HUES6 (cell line): Measurements from ENCODE around the gene PHC3.

Experiments
- H3K27ac ChIP-seq: 2 replicates; pipeline ENCODE4 v1.7.0; 2013; ENCODE audit warnings: low read depth, mild to moderate bottlenecking, low read length, inconsistent platforms
- H3K27me3 ChIP-seq: 2 replicates; pipeline ENCODE4 v1.6.1; 2013; ENCODE audit warnings: low read length; ENCODE audit not compliant: control insufficient read depth, insufficient read depth
- H3K36me3 ChIP-seq: 2 replicates; pipeline ENCODE4 v1.6.1; 2013; ENCODE audit warnings: low read length; ENCODE audit not compliant: control insufficient read depth, insufficient read depth
- H3K4me1 ChIP-seq: 2 replicates; pipeline ENCODE4 v1.6.1; 2013; ENCODE audit warnings: low read length; ENCODE audit not compliant: control insufficient read depth, insufficient read depth
- H3K4me3 ChIP-seq: 2 replicates; pipeline ENCODE4 v1.5.1; 2013; ENCODE audit warnings: low read depth, low read length
- H3K9ac ChIP-seq: one replicate; pipeline ENCODE4 v1.6.1; 2013; ENCODE audit warnings: mild to moderate bottlenecking, low read length
- H3K9me3 ChIP-seq: 2 replicates; pipeline ENCODE4 v1.6.1; 2013; ENCODE audit warnings: low read depth, low read length; ENCODE audit not compliant: control insufficient read depth, insufficient read depth

PHC3 gene

GRCh38 chr3:170054204-170054603, 127.3 kb downstream of the PHC3 start:
- Histone ChIP-seq H3K27ac (no peak overlapping the region), H3K4me1 (peaks cover 24% of the 10 kb centered on the region), H3K9ac (no peak overlapping the region), H3K4me3 (no peak overlapping the region), H3K9me3 (no peaks in the 10 kb centered on the region), H3K27me3 (no peaks in the 10 kb centered on the region), H3K36me3 (no peaks in the 10 kb centered on the region)

- Histone ChIP-seq H3K9ac (no peak overlapping the region), H3K27me3 (no peaks in the 10 kb centered on the region), H3K4me3 (no peak overlapping the region), H3K9me3 (no peaks in the 10 kb centered on the region), H3K27ac (no peak overlapping the region), H3K4me1 (peaks cover 6% of the 10 kb centered on the region; the same call in 1 of the 2 replicates), H3K36me3 (no peaks in the 10 kb centered on the region)
These were observed 129.1 kb downstream of the PHC3 start for GRCh38 chr3:170052398-170052797.

DNA sequence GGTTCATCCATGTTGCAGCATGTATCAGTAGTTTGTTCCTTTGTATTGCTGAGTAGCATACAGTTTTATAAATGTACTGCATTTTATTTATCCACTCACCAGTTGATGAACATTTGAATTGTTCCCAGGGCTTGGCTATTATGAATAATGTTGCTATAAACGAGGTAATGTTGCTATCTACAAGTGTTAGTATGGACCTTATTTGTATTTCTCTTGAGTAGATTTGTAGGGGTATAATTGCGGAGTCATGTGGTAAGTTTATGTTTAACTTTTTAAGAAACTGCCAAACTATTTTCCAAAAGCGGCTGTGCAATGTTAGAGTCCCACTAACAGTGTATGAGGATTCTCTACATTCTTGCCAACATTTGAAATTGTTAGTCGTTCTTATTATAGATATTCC, 130.8 kb downstream of the PHC3 start:
- Histone ChIP-seq H3K4me3 (no peak overlapping the region), H3K27ac (no peak overlapping the region), H3K27me3 (no peaks in the 10 kb centered on the region), H3K36me3 (no peaks in the 10 kb centered on the region), H3K9me3 (no peaks in the 10 kb centered on the region), H3K4me1 (peaks cover 4% of the 10 kb centered on the region; the same call in 1 of the 2 replicates), H3K9ac (no peak overlapping the region)

GRCh38 chr3:170049146-170050000, 132.2 kb downstream of the PHC3 start:
- no peaks in the 10 kb centered on the region for H3K27me3 ChIP-seq
- no peak overlapping the region for H3K27ac ChIP-seq

GRCh38 chr3:170047133-170047404, 134.5 kb downstream of the PHC3 start:
- H3K9ac ChIP-seq = no peak overlapping the region
- H3K27me3 ChIP-seq = no peaks in the 10 kb centered on the region
- no peaks in the 10 kb centered on the region for H3K9me3 ChIP-seq
- no peak overlapping the region for H3K4me3 ChIP-seq
- H3K4me1 ChIP-seq = peaks cover 6% of the 10 kb centered on the region; the same call in 1 of the 2 replicates
- no peaks in the 10 kb centered on the region for H3K36me3 ChIP-seq
- no peak overlapping the region for H3K27ac ChIP-seq

More at GRCh38 chr3:170049146-170050000, 132.2 kb downstream of the PHC3 start:
- H3K9me3 ChIP-seq = no peaks in the 10 kb centered on the region
- no peaks in the 10 kb centered on the region for H3K36me3 ChIP-seq
- H3K4me3 ChIP-seq = no peak overlapping the region
- H3K9ac ChIP-seq = no peak overlapping the region
- peaks cover 6% of the 10 kb centered on the region; the same call in 1 of the 2 replicates for H3K4me1 ChIP-seq

GRCh38 chr3:170046269-170047132, 135.0 kb downstream of the PHC3 start:
- peaks cover 6% of the 10 kb centered on the region; the same call in 1 of the 2 replicates for H3K4me1 ChIP-seq
- no peak overlapping the region for H3K4me3 ChIP-seq
- H3K9me3 ChIP-seq = no peaks in the 10 kb centered on the region
- no peaks in the 10 kb centered on the region for H3K36me3 ChIP-seq
- H3K9ac ChIP-seq = no peak overlapping the region
- H3K27me3 ChIP-seq = peaks cover 4% of the 10 kb centered on the region; the same call in 1 of the 2 replicates
- no peak overlapping the region for H3K27ac ChIP-seq

GRCh38 chr3:170044795-170045244, 136.7 kb downstream of the PHC3 start:
- Histone ChIP-seq H3K27me3 (peaks cover 18% of the 10 kb centered on the region; the same call in 1 of the 2 replicates), H3K9me3 (no peaks in the 10 kb centered on the region), H3K9ac (no peak overlapping the region), H3K27ac (no peak overlapping the region), H3K4me1 (peaks cover 16% of the 10 kb centered on the region), H3K36me3 (no peaks in the 10 kb centered on the region), H3K4me3 (no peak overlapping the region)

DNA sequence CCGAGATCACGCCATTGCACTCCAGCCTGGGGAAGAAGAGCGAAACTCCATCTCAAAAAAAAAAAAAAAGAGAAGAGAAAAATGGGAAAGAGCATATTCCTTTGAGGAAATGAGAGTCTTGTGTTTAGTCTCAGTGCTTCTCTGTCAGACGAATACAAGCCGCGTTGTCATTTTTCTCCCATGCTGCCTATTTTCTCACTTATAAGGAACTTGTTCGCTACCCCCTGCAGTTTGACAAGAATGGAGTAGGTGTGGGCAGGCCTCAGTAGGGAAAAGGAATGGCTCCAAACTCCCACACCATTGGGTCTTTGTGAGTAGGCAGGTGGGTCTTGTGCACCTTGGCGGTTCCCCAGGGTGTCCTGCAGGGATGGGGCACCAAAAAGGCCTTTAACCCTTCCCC, 137.3 kb downstream of the PHC3 start:
- Histone ChIP-seq H3K27ac (no peak overlapping the region), H3K4me1 (peaks cover 19% of the 10 kb centered on the region), H3K4me3 (no peak overlapping the region), H3K36me3 (no peaks in the 10 kb centered on the region), H3K9me3 (no peaks in the 10 kb centered on the region), H3K27me3 (peaks cover 24% of the 10 kb centered on the region), H3K9ac (no peak overlapping the region)

DNA sequence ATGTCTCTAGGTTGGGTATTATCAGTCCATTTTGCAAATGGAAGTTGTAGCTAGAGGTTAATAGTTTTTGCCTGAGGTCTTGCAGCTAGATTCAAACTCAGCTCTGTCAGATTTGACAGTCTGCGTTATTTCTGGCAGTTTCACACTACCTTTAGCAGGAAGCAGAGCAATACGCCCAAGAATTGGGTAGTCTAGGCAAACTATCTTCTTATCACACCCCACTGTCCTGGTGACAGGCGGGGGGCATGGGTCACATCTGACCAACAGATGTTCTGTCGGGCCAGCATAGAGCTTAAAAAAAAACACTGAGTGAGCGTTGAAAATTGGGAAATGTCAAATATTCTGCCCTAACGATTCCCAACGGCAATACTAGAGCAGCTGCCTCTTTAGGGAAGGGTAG, 138.0 kb downstream of the PHC3 start:
- Histone ChIP-seq H3K36me3 (no peaks in the 10 kb centered on the region), H3K27ac (no peak overlapping the region), H3K27me3 (peaks cover 31% of the 10 kb centered on the region), H3K9ac (no peak overlapping the region), H3K4me1 (peaks cover 19% of the 10 kb centered on the region), H3K9me3 (no peaks in the 10 kb centered on the region), H3K4me3 (no peak overlapping the region)

DNA sequence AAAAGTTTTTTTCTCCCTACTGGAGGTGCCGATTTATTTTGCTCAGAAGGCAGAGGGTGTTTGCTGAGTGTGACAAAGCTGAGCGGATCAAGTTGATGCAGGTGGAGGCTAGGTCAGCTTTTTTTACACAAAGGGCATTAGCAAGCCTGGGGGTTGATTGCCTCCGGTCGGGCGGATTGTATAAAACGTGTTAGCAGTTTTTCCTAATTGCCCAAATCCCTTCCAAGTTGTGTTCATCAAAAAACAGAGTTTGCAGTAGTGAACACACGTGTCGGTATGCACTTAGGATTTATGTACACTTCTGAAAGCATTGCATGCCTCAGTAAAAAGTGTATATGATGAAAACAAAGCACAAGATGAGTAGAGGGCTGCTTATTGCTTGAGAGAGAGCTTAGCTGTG, 141.1 kb downstream of the PHC3 start:
- peaks cover 13% of the 10 kb centered on the region; the same call in 1 of the 2 replicates for H3K4me1 ChIP-seq
- H3K9me3 ChIP-seq = no peaks in the 10 kb centered on the region
- H3K27me3 ChIP-seq = peaks cover 41% of the 10 kb centered on the region
- peak overlapping the region; percentile 22; the same call in 1 of the 2 replicates for H3K4me3 ChIP-seq
- no peak overlapping the region for H3K27ac ChIP-seq
- no peaks in the 10 kb centered on the region for H3K36me3 ChIP-seq
- no peak overlapping the region for H3K9ac ChIP-seq
